A549 (cell line): Measurements from ENCODE around the gene NLK. TPM values are rescaled to one million over a fixed set of nuclear protein-coding genes. Genes with fewer than 3 reads are reported as not detected.

Experiments used
- ATAC-seq, 2 experiments: fragments of 200-7000 bp in 1 of 2; fragments of >200 bp in 1 of 2; cut with Nextera tagmentation in 1 of 2; cut with Tn5 transposase in 1 of 2; 3 replicates each; pipeline versions ENCODE4 v1.8.0 to v1.9.1; 2018 to 2020; ENCODE audit warnings: mild to moderate bottlenecking in 1 of 2, moderate library complexity in 1 of 2
- CTCF ChIA-PET: fragments of 300-600 bp; sonication (Branson Sonifier 250); formaldehyde crosslinking; extraction: SDS; loops from one replicate; lab custom pipeline; 2021; ENCODE audit warnings: antibody characterized with exemption, inconsistent platforms; lab: Yijun Ruan, JAX
- POLR2A ChIA-PET: fragments of 350-600 bp; formaldehyde crosslinking; extraction: SDS; loops from one replicate; lab custom pipeline; 2021; ENCODE audit warnings: antibody characterized with exemption, inconsistent platforms; lab: Yijun Ruan, JAX
- DNase-seq, 2 experiments: peaks; one replicate each; pipeline versions ENCODE4 v3.0.0 to v3.0.0-alpha.2; 2011 to 2016; ENCODE audit warnings: low read depth in 1 of 2, low spot score in 1 of 2
- FAIRE-seq: peaks from 2 replicates; lab custom pipeline; 2011; peaks lifted over from hg19 to GRCh38; lab: Jason Lieb, UNC
- H3K27ac ChIP-seq, 2 experiments: fragments of >200 bp; sonication (Bioruptor Twin); formaldehyde crosslinking; 3 replicates each; pipeline ENCODE4 v1.5.1; 2016 to 2017
- H3K4me1 ChIP-seq: fragments of >200 bp; sonication (Bioruptor Twin); formaldehyde crosslinking; 3 replicates; pipeline ENCODE4 v1.6.1; 2016
- H3K4me2 ChIP-seq: fragments of >200 bp; sonication (Bioruptor Twin); formaldehyde crosslinking; 3 replicates; pipeline ENCODE4 v1.6.1; 2016
- H3K4me3 ChIP-seq: fragments of >200 bp; sonication (Bioruptor Twin); formaldehyde crosslinking; 3 replicates; pipeline ENCODE4 v1.5.1; 2016
- H3K9me3 ChIP-seq: fragments of >200 bp; sonication (Bioruptor Twin); formaldehyde crosslinking; 3 replicates; pipeline ENCODE4 v1.6.1; 2016
- BCL3 ChIP-seq: fragments of >200 bp; sonication (Bioruptor Twin); formaldehyde crosslinking; IDR thresholded peaks from 3 replicates; pipeline ENCODE4 v1.6.1; 2016
- CHD2 ChIP-seq: fragments of 150-350 bp; IDR thresholded peaks from 2 replicates; pipeline ENCODE4 v1.6.1; 2014; ENCODE audit warnings: low read length; ENCODE audit not compliant: partially characterized antibody
- CHD4 ChIP-seq: fragments of 200-600 bp; sonication (generic); IDR thresholded peaks from 2 replicates; pipeline ENCODE4 v1.6.1; 2016; ENCODE audit warnings: antibody characterized with exemption, mild to moderate bottlenecking, borderline replicate concordance
- EHMT2 ChIP-seq: fragments of 200-600 bp; sonication (generic); IDR thresholded peaks from 2 replicates; pipeline ENCODE4 v1.6.1; 2016; ENCODE audit warnings: antibody characterized with exemption, low read depth, mild to moderate bottlenecking, moderate library complexity
- EP300 ChIP-seq, 2 experiments: fragments of >200 bp; sonication (Bioruptor Twin); formaldehyde crosslinking; IDR thresholded peaks; 2 replicates in 1 of 2; 3 replicates in 1 of 2; pipeline ENCODE4 v1.6.1; 2016 to 2017
- FOSL2 ChIP-seq, 2 experiments: fragments of 450-650 bp in 1 of 2; fragments of >200 bp in 1 of 2; sonication (Bioruptor Twin) in 1 of 2; formaldehyde crosslinking; IDR thresholded peaks; 2 replicates each; pipeline versions ENCODE4 v1.5.0 to v1.6.1; 2016 to 2020; ENCODE audit warnings: mild to moderate bottlenecking in 1 of 2, moderate library complexity in 1 of 2
- HDAC2 ChIP-seq: fragments of 200-600 bp; sonication (generic); IDR thresholded peaks from 2 replicates; pipeline ENCODE4 v1.6.1; 2016
- HES2 ChIP-seq: fragments of >200 bp; sonication (Bioruptor Twin); formaldehyde crosslinking; IDR thresholded peaks from 2 replicates; pipeline ENCODE4 v1.6.1; 2016
- HOXB13 ChIP-seq: fragments of 250-450 bp; sonication (Bioruptor Pico); IDR thresholded peaks from 2 replicates; pipeline ENCODE4 v1.5.0; 2020; ENCODE audit warnings: low read depth, mild to moderate bottlenecking, moderate library complexity
- JUN ChIP-seq, 2 experiments: fragments of >200 bp; sonication (Bioruptor Twin); formaldehyde crosslinking; IDR thresholded peaks; 2 replicates in 1 of 2; 3 replicates in 1 of 2; pipeline ENCODE4 v1.6.1; 2016 to 2017
- JUNB ChIP-seq: fragments of >200 bp; sonication (Bioruptor Twin); formaldehyde crosslinking; IDR thresholded peaks from 2 replicates; pipeline ENCODE4 v1.6.1; 2016
- MAFK ChIP-seq: fragments of 450-650 bp; IDR thresholded peaks from 2 replicates; pipeline ENCODE4 v1.6.1; 2014; ENCODE audit not compliant: partially characterized antibody
- MAZ ChIP-seq: fragments of 150-350 bp; IDR thresholded peaks from 2 replicates; pipeline ENCODE4 v1.6.1; 2014; ENCODE audit warnings: antibody characterized with exemption, low read depth, low read length, borderline replicate concordance
- RNF2 ChIP-seq: fragments of 200-600 bp; sonication (generic); IDR thresholded peaks from 2 replicates; pipeline ENCODE4 v1.6.1; 2016; ENCODE audit warnings: low read depth, mild to moderate bottlenecking, antibody characterized with exemption, moderate library complexity, borderline replicate concordance
- SREBF2 ChIP-seq: fragments of 450-650 bp; IDR thresholded peaks from 2 replicates; pipeline ENCODE4 v1.6.1; 2014; ENCODE audit warnings: mild to moderate bottlenecking, moderate library complexity
- TFCP2L1 ChIP-seq: fragments of 250-450 bp; sonication (Bioruptor Pico); IDR thresholded peaks from 2 replicates; pipeline ENCODE4 v1.5.0; 2021; ENCODE audit warnings: mild to moderate bottlenecking
- TP53 ChIP-seq: fragments of 250-450 bp; sonication (Bioruptor Pico); IDR thresholded peaks from 2 replicates; pipeline ENCODE4 v1.5.0; 2021; ENCODE audit warnings: mild to moderate bottlenecking, moderate library complexity
- ZC3H11A ChIP-seq: fragments of 450-650 bp; IDR thresholded peaks from 2 replicates; pipeline ENCODE4 v1.6.1; 2014; ENCODE audit warnings: antibody characterized with exemption, mild to moderate bottlenecking
- ZFP36 ChIP-seq: fragments of 450-650 bp; IDR thresholded peaks from 2 replicates; pipeline ENCODE4 v1.6.1; 2014; ENCODE audit warnings: borderline replicate concordance; ENCODE audit not compliant: partially characterized antibody
- WGBS: methylation state at CpG from one replicate; pipeline ENCODE4 v1.1.6; 2017; ENCODE audit errors: missing lambda C conversion rate; 5-methylcytosine and 5-hydroxymethylcytosine counted together
- polyA plus RNA-seq, 4 experiments: library from polyadenylated mRNA; depleted of rRNA in 3 of 4; stranded (reverse); fragments of >200 nt; fragmentation: RNase III in 1 of 4; extraction: RNeasy Plus Mini Kit Qiagen cat#74134 plus additional on column Dnase treatment in 1 of 4; gene quantifications; 2 replicates in 3 of 4; 3 replicates in 1 of 4; pipeline ENCODE4 v1.2.3, GENCODE V29; 2011 to 2017
- TF ChIP-seq, protein P1 (sequence below): IDR thresholded peaks from 2 replicates; pipeline ENCODE4 v1.6.1; 2012
- TF ChIP-seq, protein P2 (sequence below): fragments of 200-600 bp; sonication (generic); IDR thresholded peaks from 2 replicates; pipeline ENCODE4 v1.6.1; 2016; ENCODE audit warnings: antibody characterized with exemption, mild to moderate bottlenecking, moderate library complexity

The NLK gene
- polyA plus RNA-seq, 2 of the 4 experiments (the other 2 are of a cell fraction), result 11.8 to 26.5 TPM

- H3K4me2 ChIP-seq, result no peak overlapping the region
- no peak overlapping the region for H3K27ac ChIP-seq
- WGBS, result 86% methylated on average over 2 of the region's 2 CpGs
- POLR2A ChIA-PET, result no interaction called here
- no peak overlapping the region for H3K4me3 ChIP-seq
- FAIRE-seq (no peak), DNase-seq (no peak), ATAC-seq (no peak)
- H3K9me3 ChIP-seq, result no peaks in the 10 kb centered on the region
- TF ChIP-seq JUN (IDR thresholded peaks at IDR 0.05), result no peak
- H3K4me1 ChIP-seq, result no peaks in the 10 kb centered on the region
- CTCF ChIA-PET, result interaction anchor here (0.9 to 1.4 kb wide), 2 partner anchors 11 to 40 kb away, joined by 3 read pairs; no protein-coding TSS in a partner anchor
These were observed 124.0 kb downstream of the NLK start for GRCh38 chr17:28166478-28166877.

DNA sequence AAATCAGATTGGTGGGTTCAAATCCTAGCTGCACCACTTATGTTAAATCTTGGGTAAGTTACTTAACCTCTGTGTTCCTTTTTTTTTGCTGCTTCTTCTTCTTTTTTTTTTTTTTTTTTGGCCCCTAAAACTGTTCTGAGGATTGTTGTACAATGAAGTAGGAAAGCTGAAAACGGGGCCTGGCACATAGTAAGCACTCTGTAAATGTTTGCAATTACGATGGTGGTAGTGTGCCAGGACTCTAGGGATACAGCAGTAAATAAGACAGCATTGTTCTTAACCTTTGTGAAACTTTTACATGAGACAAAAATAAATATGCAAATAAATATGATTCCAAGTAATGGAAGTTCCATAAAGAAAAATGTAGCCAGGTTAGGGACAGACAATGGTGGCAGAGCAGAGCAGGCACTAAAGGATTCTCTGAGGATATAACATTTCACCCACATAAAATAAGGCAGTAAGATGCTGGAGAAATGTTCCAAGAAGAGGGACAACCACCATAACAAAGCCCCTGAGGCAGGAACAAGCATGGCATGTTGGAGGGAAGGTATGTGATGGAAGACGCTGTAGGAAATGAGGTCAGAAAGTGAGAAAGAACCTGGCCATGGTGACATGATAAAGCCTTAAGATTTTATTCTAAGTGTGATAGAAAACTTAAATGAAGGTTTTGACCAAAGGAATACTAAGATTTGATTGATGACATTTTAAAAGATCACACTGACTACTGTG, 127.3 kb downstream of the NLK start:
- H3K9me3 ChIP-seq, result no peaks in the 10 kb centered on the region
- H3K4me2 ChIP-seq, result no peak overlapping the region
- ATAC-seq, result no peak
- 91% methylated on average over 3 of the region's 3 CpGs for WGBS
- H3K4me1 ChIP-seq, result no peaks in the 10 kb centered on the region
- no peak overlapping the region for H3K4me3 ChIP-seq
- POLR2A ChIA-PET, result no interaction called here
- TF ChIP-seq EHMT2, result no peak
- no peak for TF ChIP-seq BCL3
- TF ChIP-seq, protein P1, sequence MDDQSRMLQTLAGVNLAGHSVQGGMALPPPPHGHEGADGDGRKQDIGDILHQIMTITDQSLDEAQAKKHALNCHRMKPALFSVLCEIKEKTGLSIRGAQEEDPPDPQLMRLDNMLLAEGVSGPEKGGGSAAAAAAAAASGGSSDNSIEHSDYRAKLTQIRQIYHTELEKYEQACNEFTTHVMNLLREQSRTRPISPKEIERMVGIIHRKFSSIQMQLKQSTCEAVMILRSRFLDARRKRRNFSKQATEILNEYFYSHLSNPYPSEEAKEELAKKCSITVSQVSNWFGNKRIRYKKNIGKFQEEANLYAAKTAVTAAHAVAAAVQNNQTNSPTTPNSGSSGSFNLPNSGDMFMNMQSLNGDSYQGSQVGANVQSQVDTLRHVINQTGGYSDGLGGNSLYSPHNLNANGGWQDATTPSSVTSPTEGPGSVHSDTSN, result no peak
- TF ChIP-seq RNF2, result no peak
- TF ChIP-seq, protein P2, sequence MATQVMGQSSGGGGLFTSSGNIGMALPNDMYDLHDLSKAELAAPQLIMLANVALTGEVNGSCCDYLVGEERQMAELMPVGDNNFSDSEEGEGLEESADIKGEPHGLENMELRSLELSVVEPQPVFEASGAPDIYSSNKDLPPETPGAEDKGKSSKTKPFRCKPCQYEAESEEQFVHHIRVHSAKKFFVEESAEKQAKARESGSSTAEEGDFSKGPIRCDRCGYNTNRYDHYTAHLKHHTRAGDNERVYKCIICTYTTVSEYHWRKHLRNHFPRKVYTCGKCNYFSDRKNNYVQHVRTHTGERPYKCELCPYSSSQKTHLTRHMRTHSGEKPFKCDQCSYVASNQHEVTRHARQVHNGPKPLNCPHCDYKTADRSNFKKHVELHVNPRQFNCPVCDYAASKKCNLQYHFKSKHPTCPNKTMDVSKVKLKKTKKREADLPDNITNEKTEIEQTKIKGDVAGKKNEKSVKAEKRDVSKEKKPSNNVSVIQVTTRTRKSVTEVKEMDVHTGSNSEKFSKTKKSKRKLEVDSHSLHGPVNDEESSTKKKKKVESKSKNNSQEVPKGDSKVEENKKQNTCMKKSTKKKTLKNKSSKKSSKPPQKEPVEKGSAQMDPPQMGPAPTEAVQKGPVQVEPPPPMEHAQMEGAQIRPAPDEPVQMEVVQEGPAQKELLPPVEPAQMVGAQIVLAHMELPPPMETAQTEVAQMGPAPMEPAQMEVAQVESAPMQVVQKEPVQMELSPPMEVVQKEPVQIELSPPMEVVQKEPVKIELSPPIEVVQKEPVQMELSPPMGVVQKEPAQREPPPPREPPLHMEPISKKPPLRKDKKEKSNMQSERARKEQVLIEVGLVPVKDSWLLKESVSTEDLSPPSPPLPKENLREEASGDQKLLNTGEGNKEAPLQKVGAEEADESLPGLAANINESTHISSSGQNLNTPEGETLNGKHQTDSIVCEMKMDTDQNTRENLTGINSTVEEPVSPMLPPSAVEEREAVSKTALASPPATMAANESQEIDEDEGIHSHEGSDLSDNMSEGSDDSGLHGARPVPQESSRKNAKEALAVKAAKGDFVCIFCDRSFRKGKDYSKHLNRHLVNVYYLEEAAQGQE, result no peak
- TF ChIP-seq SREBF2, result no peak
- TF ChIP-seq JUNB, result no peak
- no peak for TF ChIP-seq ZC3H11A
- no peak for TF ChIP-seq MAFK
- TF ChIP-seq TFCP2L1 (CRISPR knock-in tag), result no peak
- no peak for TF ChIP-seq CHD2
- no peak for TF ChIP-seq FOSL2 (IDR thresholded peaks at IDR 0.05)
- TF ChIP-seq FOSL2 (CRISPR knock-in tag; IDR thresholded peaks at IDR 0.05), result no peak
- TF ChIP-seq HDAC2, result no peak
- no peak for TF ChIP-seq HOXB13
- no peak for FAIRE-seq
- no peak for DNase-seq
- CTCF ChIA-PET, result no interaction called here
- no peak overlapping the region for H3K27ac ChIP-seq

DNA sequence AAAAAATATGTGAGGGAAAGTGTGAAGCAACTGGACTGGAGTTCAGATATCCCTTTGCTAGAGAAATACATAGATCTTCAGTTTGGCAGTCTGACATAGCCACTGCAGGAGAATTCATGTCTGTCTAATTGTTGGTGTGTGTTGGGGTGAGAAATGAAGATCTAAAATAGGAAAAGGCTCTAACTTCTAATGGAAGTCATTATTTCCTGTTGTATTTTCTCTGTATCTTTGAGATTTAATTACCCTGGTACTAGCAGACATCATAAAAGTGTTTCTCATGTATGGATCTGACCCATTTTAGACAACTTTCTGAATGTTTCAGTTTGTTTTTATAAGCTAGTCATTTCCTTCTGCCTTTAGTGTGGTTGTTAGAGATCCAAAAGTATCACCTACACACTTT, 128.3 kb downstream of the NLK start:
- no peak for ATAC-seq
- no peak for TF ChIP-seq MAZ
- TF ChIP-seq HES2, result no peak
- no peak for TF ChIP-seq EP300 (IDR thresholded peaks at IDR 0.05)
- no peak for TF ChIP-seq BCL3
- no peak for TF ChIP-seq HOXB13
- TF ChIP-seq ZFP36, result no peak
- TF ChIP-seq TP53, result no peak
- no peak for TF ChIP-seq CHD4
- TF ChIP-seq, all 56 proteins: peak for 0
- Histone ChIP-seq H3K9me3 (no peaks in the 10 kb centered on the region), H3K27ac (no peak overlapping the region), H3K4me1 (no peaks in the 10 kb centered on the region), H3K4me3 (no peak overlapping the region), H3K4me2 (no peak overlapping the region)
- DNase-seq (no peak), FAIRE-seq (peak; percentile 86)
- CTCF ChIA-PET, result interaction anchor here (0.9 to 1.1 kb wide), 2 partner anchors 11 to 13 kb away, joined by 3 to 4 read pairs; no protein-coding TSS in a partner anchor
- POLR2A ChIA-PET, result no interaction called here
